Transverse colon (tissue), 4 donors: ENCODE data around the gene GSKIP. TPM values are rescaled to one million over a fixed set of nuclear protein-coding genes. Genes with fewer than 3 reads are reported as not detected.
A peak's percentile ranks its signal among the peaks of the same experiment; 100 is the strongest.

ENCODE experiments used
- DNase-seq: peaks from one replicate; pipeline ENCODE4 v3.0.0-alpha.2; 2019
- H3K27ac ChIP-seq, 4 donors: fragments of 200-600 bp; sonication (generic); 2 replicates each; pipeline ENCODE4 v1.5.1; 2016 to 2018; ENCODE audit warnings: inconsistent platforms in 4 of 4
- H3K27me3 ChIP-seq: fragments of 200-600 bp; sonication (generic); 2 replicates; pipeline ENCODE4 v1.5.1; 2017; ENCODE audit warnings: inconsistent platforms
- H3K36me3 ChIP-seq, 4 donors: fragments of 200-600 bp; sonication (generic); 2 replicates each; pipeline ENCODE4 v1.5.1; 2017 to 2019; ENCODE audit warnings: inconsistent platforms in 4 of 4
- H3K4me1 ChIP-seq, 4 donors: fragments of 200-600 bp; sonication (generic); 2 replicates each; pipeline ENCODE4 v1.5.1; 2017 to 2020; ENCODE audit warnings: inconsistent platforms in 4 of 4
- H3K4me3 ChIP-seq, 4 donors: fragments of 200-600 bp; sonication (generic); 1 replicate in 1 of 4; 2 replicates in 3 of 4; pipeline versions ENCODE4 v1.5.1 to v1.6.1; 2017 to 2019; ENCODE audit warnings: inconsistent platforms in 4 of 4
- H3K9me3 ChIP-seq, 2 donors: fragments of 200-600 bp; sonication (generic); 2 replicates each; pipeline ENCODE4 v1.5.1; 2017 to 2019; ENCODE audit warnings: inconsistent platforms in 2 of 2
- EP300 ChIP-seq: sonication (generic); formaldehyde crosslinking; IDR thresholded peaks from one replicate; pipeline ENCODE4 v1.6.1; 2017; ENCODE audit warnings: antibody characterized with exemption, low read depth
- POLR2A ChIP-seq: fragments of 450-650 bp; IDR thresholded peaks from one replicate; pipeline ENCODE4 v1.6.1; 2016; ENCODE audit warnings: antibody characterized with exemption, mild to moderate bottlenecking, moderate library complexity
- POLR2AphosphoS5 ChIP-seq, 3 donors: sonication (generic); formaldehyde crosslinking; IDR thresholded peaks; one replicate each; pipeline ENCODE4 v1.6.1; 2016; ENCODE audit warnings: antibody characterized with exemption in 3 of 3
- WGBS, 2 donors: methylation state at CpG; one replicate each; pipeline ENCODE4 v1.1.5; 2018; ENCODE audit warnings: low coverage in 1 of 2; 5-methylcytosine and 5-hydroxymethylcytosine counted together
- in situ Hi-C, 4 donors: fragments of 200-750 bp; cut with MboI; loops; one replicate each; pipeline versions ENCODE4 v1.15.0 to v1.15.1; 2017; ENCODE audit warnings: low sequenced_read_pairs in 3 of 4, low pct_ligation_motif_present in 1 of 4, low pct_unique_long_range_greater_than_20kb in 1 of 4
- intact Hi-C: fragments of 100-400 bp; cut with DNase I; formaldehyde crosslinking; loops from one replicate; pipeline ENCODE4 v1.15.1; 2023; ENCODE audit warnings: low total_unique reads
- total RNA-seq, 4 donors: library from RNA; depleted of rRNA; stranded (reverse); fragments of >200 nt; gene quantifications; one replicate each; pipeline ENCODE4 v1.1.0, GENCODE V29; 2016
- TF ChIP-seq, protein P1 (sequence below), 5 experiments: fragments of 200-600 bp in 3 of 5; fragments of 450-650 bp in 2 of 5; sonication (generic) in 3 of 5; IDR thresholded peaks; 1 replicate in 2 of 5; 2 replicates in 3 of 5; pipeline ENCODE4 v1.5.1; 2016 to 2017; ENCODE audit warnings: antibody characterized with exemption in 5 of 5, inconsistent platforms in 3 of 5, mild to moderate bottlenecking in 2 of 5, moderate library complexity in 1 of 5

The GSKIP gene
- total RNA-seq, 4 donors from 2014 or later = 41.0 to 151 (median 64.9) TPM

DNA sequence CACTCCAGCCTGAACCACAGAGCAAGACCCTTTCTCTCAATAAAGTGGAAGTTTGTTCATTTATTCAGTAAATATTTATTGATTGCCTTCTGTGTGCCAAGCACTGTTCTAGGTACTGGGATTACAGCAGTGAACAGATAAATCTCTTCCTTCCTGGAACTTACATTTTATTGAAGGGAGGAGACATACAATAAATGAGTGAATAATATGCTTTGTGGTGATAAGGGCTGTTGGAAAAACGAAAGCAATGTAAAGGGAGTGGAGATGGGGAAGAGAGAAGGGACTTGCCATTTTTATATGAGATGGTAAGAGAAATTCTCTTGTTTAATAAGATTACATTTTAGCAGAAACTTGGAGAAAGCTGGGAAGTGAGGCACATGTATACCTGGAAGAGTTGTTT lies 1.6 kb downstream of the GSKIP start:
- in situ Hi-C loops = no loop called here
- H3K4me3 ChIP-seq = peak overlapping the region in 3 of 4 donors; percentile 90 to 98 (median 95)
- no peak for DNase-seq
- peak overlapping the region; percentile 94 to 98 (median 97) for H3K27ac ChIP-seq
- intact Hi-C loops = no loop called here
- H3K36me3 ChIP-seq = no peaks in the 10 kb centered on the region
- WGBS, 2 donors = 54 to 56% methylated on average over 1 of the region's 1 CpG
- peak in 2 of 3 donors; percentile 59 to 86 for TF ChIP-seq POLR2AphosphoS5 (IDR thresholded peaks at IDR 0.05)
- peak; percentile 55 for TF ChIP-seq POLR2A
- TF ChIP-seq, protein P1, sequence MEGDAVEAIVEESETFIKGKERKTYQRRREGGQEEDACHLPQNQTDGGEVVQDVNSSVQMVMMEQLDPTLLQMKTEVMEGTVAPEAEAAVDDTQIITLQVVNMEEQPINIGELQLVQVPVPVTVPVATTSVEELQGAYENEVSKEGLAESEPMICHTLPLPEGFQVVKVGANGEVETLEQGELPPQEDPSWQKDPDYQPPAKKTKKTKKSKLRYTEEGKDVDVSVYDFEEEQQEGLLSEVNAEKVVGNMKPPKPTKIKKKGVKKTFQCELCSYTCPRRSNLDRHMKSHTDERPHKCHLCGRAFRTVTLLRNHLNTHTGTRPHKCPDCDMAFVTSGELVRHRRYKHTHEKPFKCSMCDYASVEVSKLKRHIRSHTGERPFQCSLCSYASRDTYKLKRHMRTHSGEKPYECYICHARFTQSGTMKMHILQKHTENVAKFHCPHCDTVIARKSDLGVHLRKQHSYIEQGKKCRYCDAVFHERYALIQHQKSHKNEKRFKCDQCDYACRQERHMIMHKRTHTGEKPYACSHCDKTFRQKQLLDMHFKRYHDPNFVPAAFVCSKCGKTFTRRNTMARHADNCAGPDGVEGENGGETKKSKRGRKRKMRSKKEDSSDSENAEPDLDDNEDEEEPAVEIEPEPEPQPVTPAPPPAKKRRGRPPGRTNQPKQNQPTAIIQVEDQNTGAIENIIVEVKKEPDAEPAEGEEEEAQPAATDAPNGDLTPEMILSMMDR (IDR thresholded peaks at IDR 0.05) = no peak
- no peaks in the 10 kb centered on the region for H3K9me3 ChIP-seq
- peaks cover 9 to 49% (median 26%) of the 10 kb centered on the region in 4 donors for H3K4me1 ChIP-seq
- H3K27me3 ChIP-seq = no peaks in the 10 kb centered on the region

DNA sequence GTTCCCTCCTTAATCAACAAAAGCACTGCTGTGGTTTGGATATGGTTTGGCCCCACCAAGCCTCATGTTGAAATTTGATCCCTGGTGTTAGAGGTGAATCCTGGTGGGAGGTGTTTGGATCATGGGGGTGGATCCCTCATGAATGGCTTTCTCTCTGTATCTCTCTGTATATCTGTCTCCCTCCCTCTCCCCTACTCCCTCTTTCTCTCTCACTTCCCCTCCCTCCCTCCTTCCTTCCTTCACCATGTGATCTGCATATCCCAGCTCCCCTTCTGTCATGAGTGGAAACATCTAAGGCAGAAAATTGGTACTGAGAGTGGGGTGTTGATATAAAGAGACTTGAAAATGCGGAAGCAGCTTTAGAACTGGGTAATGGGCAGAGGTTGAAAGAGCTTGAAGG lies 5.2 kb downstream of the GSKIP start:
- no peak overlapping the region for H3K27ac ChIP-seq
- H3K9me3 ChIP-seq = no peaks in the 10 kb centered on the region
- DNase-seq = no peak
- H3K27me3 ChIP-seq = no peaks in the 10 kb centered on the region
- in situ Hi-C loops = no loop called here
- intact Hi-C loops = no loop called here
- 100% methylated on average over 1 of the region's 1 CpG; no CpG with 5 or more reads in 1 of the 2 donors for WGBS, 2 donors
- peaks cover 4 to 29% (median 11%) of the 10 kb centered on the region in 4 donors for H3K4me1 ChIP-seq
- TF ChIP-seq EP300 (no peak), POLR2AphosphoS5 (IDR thresholded peaks at IDR 0.05) (no peak), POLR2A (no peak)
- TF ChIP-seq, protein P1 (IDR thresholded peaks at IDR 0.05) = no peak
- no peak overlapping the region for H3K4me3 ChIP-seq
- H3K36me3 ChIP-seq = no peaks in the 10 kb centered on the region

DNA sequence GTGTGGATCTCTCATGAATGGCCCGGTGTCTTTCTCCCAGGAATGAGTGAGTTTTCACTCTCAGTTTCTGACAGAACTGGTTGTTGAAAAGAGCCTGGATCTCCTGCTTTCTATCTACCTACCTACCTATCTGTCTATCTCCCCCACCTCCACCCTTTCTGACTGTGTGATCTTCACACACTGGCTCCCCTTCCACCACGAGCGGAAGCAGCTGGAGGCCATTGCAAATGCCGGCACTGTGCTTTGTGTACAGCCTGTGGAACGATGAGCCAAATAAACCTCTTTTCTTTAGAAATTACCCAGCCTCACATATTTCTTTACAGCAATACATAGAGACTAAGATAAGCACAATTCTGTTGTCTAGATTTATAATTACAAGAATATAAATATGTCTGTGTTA lies 7.2 kb downstream of the GSKIP start:
- no peak overlapping the region for H3K4me3 ChIP-seq
- TF ChIP-seq EP300 (no peak), POLR2A (no peak), POLR2AphosphoS5 (IDR thresholded peaks at IDR 0.05) (no peak)
- TF ChIP-seq, protein P1 (IDR thresholded peaks at IDR 0.05) = no peak
- H3K9me3 ChIP-seq = no peaks in the 10 kb centered on the region
- in situ Hi-C loops = no loop called here
- H3K27ac ChIP-seq = no peak overlapping the region
- H3K4me1 ChIP-seq = peaks cover 0 to 14% (median 9%) of the 10 kb centered on the region in 4 donors
- H3K27me3 ChIP-seq = no peaks in the 10 kb centered on the region
- intact Hi-C loops = no loop called here
- no peak for DNase-seq
- WGBS, 2 donors = 91 to 94% methylated on average over 4 to 5 of the region's 5 CpGs
- H3K36me3 ChIP-seq = peaks cover 0 to 1% (median 0%) of the 10 kb centered on the region in 4 donors

DNA sequence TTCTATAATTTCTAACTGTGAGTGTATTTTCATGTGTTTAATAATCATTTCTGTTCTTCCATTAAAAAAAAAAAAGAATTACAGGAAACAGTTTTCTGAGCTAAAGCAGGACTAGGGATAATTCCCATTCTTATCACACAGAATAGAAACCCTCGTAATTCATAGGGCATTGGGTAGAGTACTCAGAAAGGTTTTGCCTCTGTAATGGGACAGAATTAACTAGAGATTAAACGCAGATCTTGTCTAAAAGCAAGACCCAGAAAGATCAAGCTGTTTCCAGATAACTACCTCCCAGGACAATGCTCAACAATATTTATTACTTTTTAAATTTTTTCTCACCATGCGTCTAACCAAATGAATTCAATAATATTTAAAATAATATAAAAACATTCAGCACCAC lies 10.2 kb downstream of the GSKIP start:
- Histone ChIP-seq H3K4me3 (no peak overlapping the region), H3K4me1 (peaks cover 0 to 5% (median 2%) of the 10 kb centered on the region in 4 donors), H3K9me3 (no peaks in the 10 kb centered on the region), H3K27ac (no peak overlapping the region), H3K36me3 (peaks cover 0 to 1% (median 0%) of the 10 kb centered on the region in 4 donors), H3K27me3 (no peaks in the 10 kb centered on the region)
- 89 to 93% methylated on average over 3 of the region's 3 CpGs for WGBS, 2 donors
- in situ Hi-C loops = no loop called here
- TF ChIP-seq POLR2AphosphoS5 (IDR thresholded peaks at IDR 0.05) = no peak
- no peak for TF ChIP-seq EP300
- no peak for TF ChIP-seq POLR2A
- TF ChIP-seq, protein P1 (IDR thresholded peaks at IDR 0.05) = no peak
- intact Hi-C loops = no loop called here
- no peak for DNase-seq
